K562 (cell line): ENCODE measurements around the gene BSDC1. TPM values are rescaled to one million over a fixed set of nuclear protein-coding genes. Genes with fewer than 3 reads are reported as not detected.

Experiments
- ARID1B ChIP-seq: fragments of 450-650 bp; IDR thresholded peaks from 2 replicates; pipeline ENCODE4 v1.6.1; 2016; ENCODE audit warnings: antibody characterized with exemption, mild to moderate bottlenecking, inconsistent platforms
- CHD2 ChIP-seq: IDR thresholded peaks from 2 replicates; pipeline ENCODE4 v1.6.1; 2011; ENCODE audit warnings: low read depth, low read length
- CREBBP ChIP-seq: IDR thresholded peaks from one replicate; pipeline ENCODE4 v1.6.1; 2012; ENCODE audit warnings: low read depth, mild to moderate bottlenecking, control low read depth, inconsistent platforms, low read length
- CSDE1 ChIP-seq, 2 experiments: fragments of 450-650 bp; IDR thresholded peaks; 2 replicates each; pipeline ENCODE4 v1.6.1; 2016; ENCODE audit warnings: mild to moderate bottlenecking in 1 of 2
- ELF4 ChIP-seq: fragments of 450-650 bp; formaldehyde crosslinking; IDR thresholded peaks from 2 replicates; pipeline ENCODE4 v1.4.0; 2022; ENCODE audit warnings: missing genetic modification characterization
- FOXA3 ChIP-seq, 2 experiments: fragments of 450-650 bp in 1 of 2; sonication (generic) in 1 of 2; formaldehyde crosslinking; IDR thresholded peaks in 1 of 2; conservative IDR thresholded peaks in 1 of 2; 2 replicates each; pipeline versions ENCODE4 v1.4.0 to v1.8.0; 2020 to 2022; ENCODE audit warnings: mild to moderate bottlenecking in 2 of 2, missing genetic modification reagents in 1 of 2
- KLF10 ChIP-seq: fragments of 250-450 bp; sonication (Bioruptor Pico); IDR thresholded peaks from 2 replicates; pipeline ENCODE4 v1.6.1; 2021; ENCODE audit warnings: matching md5 sums
- POLR2A ChIP-seq: fragments of 450-650 bp; conservative IDR thresholded peaks from 2 replicates; pipeline ENCODE4 v1.6.1; 2016
- PTBP1 ChIP-seq: fragments of 200-400 bp; formaldehyde crosslinking; IDR thresholded peaks from 2 replicates; pipeline ENCODE4 v1.6.1; 2017; ENCODE audit warnings: low read depth, low read length
- PTTG1 ChIP-seq: fragments of 450-650 bp; IDR thresholded peaks from 2 replicates; pipeline ENCODE4 v1.6.1; 2016; ENCODE audit warnings: low read depth, mild to moderate bottlenecking, missing genetic modification characterization, missing compliant biosample characterization
- SIN3B ChIP-seq: fragments of 450-650 bp; IDR thresholded peaks from 2 replicates; pipeline ENCODE4 v1.6.1; 2017; ENCODE audit warnings: low read depth, mild to moderate bottlenecking, moderate library complexity
- SMARCA4 ChIP-seq: fragments of 450-650 bp; IDR thresholded peaks from 2 replicates; pipeline ENCODE4 v1.6.1; 2016
- TSC22D4 ChIP-seq: fragments of 450-650 bp; IDR thresholded peaks from 2 replicates; pipeline ENCODE4 v1.6.1; 2016; ENCODE audit warnings: missing genetic modification characterization, missing biosample characterization, control low read depth
- ZNF133 ChIP-seq: fragments of 250-450 bp; sonication (Bioruptor Pico); IDR thresholded peaks from 2 replicates; pipeline ENCODE4 v1.4.0; 2020; ENCODE audit warnings: mild to moderate bottlenecking
- ZNF175 ChIP-seq: fragments of 200-800 bp; sonication (Bioruptor generic); IDR thresholded peaks from 2 replicates; pipeline ENCODE4 v1.6.1; 2016; ENCODE audit warnings: low read depth, mild to moderate bottlenecking, missing genetic modification characterization, missing compliant biosample characterization
- ZNF24 ChIP-seq: fragments of 450-650 bp; IDR thresholded peaks from 2 replicates; pipeline ENCODE4 v1.6.1; 2016
- polyA plus RNA-seq, 8 experiments: library from polyadenylated mRNA; depleted of rRNA in 4 of 8; stranded (reverse) in 5 of 8; unstranded in 3 of 8; fragments of >200 nt; fragmentation: Nextera tagmentation in 2 of 8; fragmentation: Illumina TruSeq in 1 of 8; extraction: Ambion mirVana in 2 of 8; extraction: Trizol in 1 of 8; gene quantifications; 2 replicates each; pipeline versions ENCODE4 v1.2.1 to v1.2.3, GENCODE V29; 2011 to 2014; ENCODE audit warnings: inconsistent platforms in 1 of 8, missing spikeins in 1 of 8
- total RNA-seq, 7 experiments: library from RNA; depleted of rRNA in 6 of 7; stranded (reverse); fragments of >200 nt in 6 of 7; fragmentation: Illumina TruSeq in 2 of 7; extraction: Trizol in 2 of 7; gene quantifications; 2 replicates each; pipeline versions ENCODE4 v1.2.1 to v1.2.3, GENCODE V29; 2011 to 2021; ENCODE audit warnings: low replicate concordance in 1 of 7
- TF ChIP-seq, protein P1 (sequence below), 2 experiments: IDR thresholded peaks in 1 of 2; conservative IDR thresholded peaks in 1 of 2; 2 replicates each; pipeline ENCODE4 v1.6.1; 2016; ENCODE audit warnings: low read depth in 2 of 2, mild to moderate bottlenecking in 1 of 2, missing compliant biosample characterization in 1 of 2, missing genetic modification characterization in 1 of 2, moderate library complexity in 1 of 2
- TF ChIP-seq, protein P2 (sequence below): fragments of 250-450 bp; sonication (Bioruptor Pico); IDR thresholded peaks from 2 replicates; pipeline ENCODE4 v1.4.0; 2020
- TF ChIP-seq, protein P3 (sequence below): fragments of 450-650 bp; IDR thresholded peaks from 2 replicates; pipeline ENCODE4 v1.6.1; 2016; ENCODE audit warnings: borderline replicate concordance
- TF ChIP-seq, protein P4 (sequence below): fragments of 450-650 bp; IDR thresholded peaks from 2 replicates; pipeline ENCODE4 v1.6.1; 2017; ENCODE audit warnings: antibody characterized with exemption
- TF ChIP-seq, protein P5 (sequence below): fragments of 250-450 bp; sonication (Bioruptor Pico); IDR thresholded peaks from 2 replicates; pipeline ENCODE4 v1.5.0; 2021

The BSDC1 gene
- total and polyA plus RNA-seq, 9 of the 15 experiments (the other 6 are each of a cell fraction or from before 2014, with no cell fraction given): 10.2 to 96.8 (median 73.1) TPM

DNA sequence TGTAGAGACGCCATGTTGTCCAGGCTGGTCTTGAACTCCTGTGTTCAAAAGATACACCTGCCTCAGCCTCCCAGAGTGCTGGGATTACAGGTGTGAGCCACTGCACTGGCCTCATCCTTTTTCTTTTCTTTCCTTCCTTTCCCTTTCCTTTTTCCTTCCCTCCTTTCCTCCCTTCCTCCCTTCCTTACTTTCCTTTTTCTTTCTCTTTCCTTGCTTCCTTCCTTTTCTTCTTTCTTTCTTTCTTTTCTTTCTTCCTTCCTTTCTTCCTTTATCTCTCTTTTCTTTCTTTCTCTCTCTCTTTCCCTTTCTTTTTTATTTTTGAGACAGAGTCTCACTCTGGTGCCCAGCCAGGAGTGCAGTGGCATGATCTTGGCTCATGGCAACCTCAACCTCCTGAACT is 37.8 kb downstream of the BSDC1 start (continued):
- TF ChIP-seq ZNF175 (CRISPR knock-in tag) (no peak), KLF10 (CRISPR knock-in tag) (no peak), ZNF133 (no peak), CREBBP (no peak), SMARCA4 (no peak), SIN3B (no peak), CSDE1 (IDR thresholded peaks at IDR 0.05) (no peak), PTTG1 (tag) (no peak), PTBP1 (0 out of 2 replicates have a peak, but pooled peaks have one; percentile 17), POLR2A (peak; percentile 12; the same call in 1 of the 2 replicates), ARID1B (no peak), ZNF24 (no peak), CHD2 (no peak), ELF4 (0 out of 2 replicates have a peak, but pooled peaks have one; percentile 9), FOXA3 (CRISPR knock-in tag; conservative IDR thresholded peaks at IDR 0.05 in 1 of 2, IDR thresholded peaks at IDR 0.05 in 1 of 2) (no peak), TSC22D4 (tag) (peak; percentile 54; the same call in 1 of the 2 replicates)
- TF ChIP-seq, protein P1, sequence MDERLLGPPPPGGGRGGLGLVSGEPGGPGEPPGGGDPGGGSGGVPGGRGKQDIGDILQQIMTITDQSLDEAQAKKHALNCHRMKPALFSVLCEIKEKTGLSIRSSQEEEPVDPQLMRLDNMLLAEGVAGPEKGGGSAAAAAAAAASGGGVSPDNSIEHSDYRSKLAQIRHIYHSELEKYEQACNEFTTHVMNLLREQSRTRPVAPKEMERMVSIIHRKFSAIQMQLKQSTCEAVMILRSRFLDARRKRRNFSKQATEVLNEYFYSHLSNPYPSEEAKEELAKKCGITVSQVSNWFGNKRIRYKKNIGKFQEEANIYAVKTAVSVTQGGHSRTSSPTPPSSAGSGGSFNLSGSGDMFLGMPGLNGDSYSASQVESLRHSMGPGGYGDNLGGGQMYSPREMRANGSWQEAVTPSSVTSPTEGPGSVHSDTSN (CRISPR knock-in tag; IDR thresholded peaks at IDR 0.05; ENCODE audit: low read depth): no peak
- TF ChIP-seq, protein P1 (tag; conservative IDR thresholded peaks at IDR 0.05; ENCODE audit: low read depth): no peak
- TF ChIP-seq, protein P2, sequence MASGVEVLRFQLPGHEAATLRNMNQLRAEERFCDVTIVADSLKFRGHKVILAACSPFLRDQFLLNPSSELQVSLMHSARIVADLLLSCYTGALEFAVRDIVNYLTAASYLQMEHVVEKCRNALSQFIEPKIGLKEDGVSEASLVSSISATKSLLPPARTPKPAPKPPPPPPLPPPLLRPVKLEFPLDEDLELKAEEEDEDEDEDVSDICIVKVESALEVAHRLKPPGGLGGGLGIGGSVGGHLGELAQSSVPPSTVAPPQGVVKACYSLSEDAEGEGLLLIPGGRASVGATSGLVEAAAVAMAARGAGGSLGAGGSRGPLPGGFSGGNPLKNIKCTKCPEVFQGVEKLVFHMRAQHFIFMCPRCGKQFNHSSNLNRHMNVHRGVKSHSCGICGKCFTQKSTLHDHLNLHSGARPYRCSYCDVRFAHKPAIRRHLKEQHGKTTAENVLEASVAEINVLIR (CRISPR knock-in tag): no peak
- TF ChIP-seq, protein P3, sequence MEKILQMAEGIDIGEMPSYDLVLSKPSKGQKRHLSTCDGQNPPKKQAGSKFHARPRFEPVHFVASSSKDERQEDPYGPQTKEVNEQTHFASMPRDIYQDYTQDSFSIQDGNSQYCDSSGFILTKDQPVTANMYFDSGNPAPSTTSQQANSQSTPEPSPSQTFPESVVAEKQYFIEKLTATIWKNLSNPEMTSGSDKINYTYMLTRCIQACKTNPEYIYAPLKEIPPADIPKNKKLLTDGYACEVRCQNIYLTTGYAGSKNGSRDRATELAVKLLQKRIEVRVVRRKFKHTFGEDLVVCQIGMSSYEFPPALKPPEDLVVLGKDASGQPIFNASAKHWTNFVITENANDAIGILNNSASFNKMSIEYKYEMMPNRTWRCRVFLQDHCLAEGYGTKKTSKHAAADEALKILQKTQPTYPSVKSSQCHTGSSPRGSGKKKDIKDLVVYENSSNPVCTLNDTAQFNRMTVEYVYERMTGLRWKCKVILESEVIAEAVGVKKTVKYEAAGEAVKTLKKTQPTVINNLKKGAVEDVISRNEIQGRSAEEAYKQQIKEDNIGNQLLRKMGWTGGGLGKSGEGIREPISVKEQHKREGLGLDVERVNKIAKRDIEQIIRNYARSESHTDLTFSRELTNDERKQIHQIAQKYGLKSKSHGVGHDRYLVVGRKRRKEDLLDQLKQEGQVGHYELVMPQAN: 0 out of 2 replicates have a peak, but pooled peaks have one; percentile 30
- TF ChIP-seq, protein P4, sequence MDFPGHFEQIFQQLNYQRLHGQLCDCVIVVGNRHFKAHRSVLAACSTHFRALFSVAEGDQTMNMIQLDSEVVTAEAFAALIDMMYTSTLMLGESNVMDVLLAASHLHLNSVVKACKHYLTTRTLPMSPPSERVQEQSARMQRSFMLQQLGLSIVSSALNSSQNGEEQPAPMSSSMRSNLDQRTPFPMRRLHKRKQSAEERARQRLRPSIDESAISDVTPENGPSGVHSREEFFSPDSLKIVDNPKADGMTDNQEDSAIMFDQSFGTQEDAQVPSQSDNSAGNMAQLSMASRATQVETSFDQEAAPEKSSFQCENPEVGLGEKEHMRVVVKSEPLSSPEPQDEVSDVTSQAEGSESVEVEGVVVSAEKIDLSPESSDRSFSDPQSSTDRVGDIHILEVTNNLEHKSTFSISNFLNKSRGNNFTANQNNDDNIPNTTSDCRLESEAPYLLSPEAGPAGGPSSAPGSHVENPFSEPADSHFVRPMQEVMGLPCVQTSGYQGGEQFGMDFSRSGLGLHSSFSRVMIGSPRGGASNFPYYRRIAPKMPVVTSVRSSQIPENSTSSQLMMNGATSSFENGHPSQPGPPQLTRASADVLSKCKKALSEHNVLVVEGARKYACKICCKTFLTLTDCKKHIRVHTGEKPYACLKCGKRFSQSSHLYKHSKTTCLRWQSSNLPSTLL: no peak
- TF ChIP-seq, protein P5, sequence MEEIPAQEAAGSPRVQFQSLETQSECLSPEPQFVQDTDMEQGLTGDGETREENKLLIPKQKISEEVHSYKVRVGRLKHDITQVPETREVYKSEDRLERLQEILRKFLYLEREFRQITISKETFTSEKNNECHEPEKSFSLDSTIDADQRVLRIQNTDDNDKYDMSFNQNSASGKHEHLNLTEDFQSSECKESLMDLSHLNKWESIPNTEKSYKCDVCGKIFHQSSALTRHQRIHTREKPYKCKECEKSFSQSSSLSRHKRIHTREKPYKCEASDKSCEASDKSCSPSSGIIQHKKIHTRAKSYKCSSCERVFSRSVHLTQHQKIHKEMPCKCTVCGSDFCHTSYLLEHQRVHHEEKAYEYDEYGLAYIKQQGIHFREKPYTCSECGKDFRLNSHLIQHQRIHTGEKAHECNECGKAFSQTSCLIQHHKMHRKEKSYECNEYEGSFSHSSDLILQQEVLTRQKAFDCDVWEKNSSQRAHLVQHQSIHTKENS (CRISPR knock-in tag): no peak
